Measurements from ENCODE around the gene PPIA.
"Not testable (repeated sequence)": the region's sequence is repeated elsewhere in the genome, so short reads cannot be mapped to it uniquely, and the experiment has no call there.

Gene PPIA

GRCh38 chr7:44843440-44843839 lies 47.0 kb downstream of the PPIA start:
- DNase-seq = not testable (repeated sequence)

DNA sequence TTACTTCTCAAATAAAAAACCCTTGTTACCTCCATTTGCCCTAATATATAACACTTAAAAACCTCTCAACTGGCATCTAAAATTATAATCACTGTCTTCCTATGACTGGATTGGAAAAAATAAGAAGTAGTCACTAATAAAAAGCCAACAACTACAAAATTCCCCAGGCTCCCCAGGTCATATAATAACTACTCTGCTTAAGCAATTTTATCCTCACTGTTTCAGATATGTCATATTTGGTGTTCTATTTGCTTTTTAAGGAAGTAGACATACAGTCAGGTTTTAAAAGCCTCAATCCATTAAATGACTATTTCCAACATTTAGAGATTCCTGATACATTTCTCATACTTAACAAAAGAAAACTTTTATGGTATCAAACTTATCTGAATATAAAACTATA lies 49.0 kb downstream of the PPIA start:
- DNase-seq = no peak

- DNase-seq = not testable (repeated sequence)
These were observed 49.9 kb downstream of the PPIA start for GRCh38 chr7:44846390-44846789.

GRCh38 chr7:44846816-44847508 lies 50.5 kb downstream of the PPIA start:
- no peak for DNase-seq

- DNase-seq = peak; percentile 92
These were observed 51.0 kb downstream of the PPIA start for GRCh38 chr7:44847509-44847919.

DNA sequence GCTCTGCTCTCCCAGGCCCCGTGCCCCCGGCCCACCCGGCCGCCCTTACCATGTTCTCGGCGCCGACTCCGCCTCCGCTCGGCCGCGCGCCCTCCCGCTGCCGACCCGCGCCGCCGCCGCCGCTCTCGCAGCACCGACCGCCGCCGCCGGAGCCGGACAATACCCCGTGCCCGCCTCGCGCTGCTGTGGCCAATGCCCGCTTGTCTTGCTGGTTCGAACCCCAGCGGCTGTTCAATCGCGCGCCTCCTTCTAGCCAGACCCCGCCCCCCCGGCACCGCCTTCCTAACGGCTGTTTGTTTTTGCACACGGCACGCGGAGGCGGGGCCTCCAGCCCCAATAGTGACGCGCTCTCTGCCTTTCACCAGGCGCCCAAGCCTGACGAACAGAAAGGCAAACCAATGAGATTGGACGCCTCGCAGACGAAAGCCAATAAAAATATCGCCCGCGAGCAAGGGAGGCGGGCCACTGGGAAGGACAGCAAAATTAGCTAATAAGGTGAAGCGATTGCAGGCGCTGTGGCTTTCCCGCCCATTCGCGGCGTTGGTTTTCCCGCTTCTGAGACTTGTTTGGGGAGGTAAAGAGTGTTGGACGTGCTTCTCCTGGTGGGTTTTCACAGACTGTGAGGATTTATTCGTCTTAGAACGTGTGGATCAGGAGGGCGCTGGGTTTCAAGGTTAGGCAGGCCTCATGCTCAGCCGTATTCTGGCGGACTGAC lies 51.6 kb downstream of the PPIA start, which contains the start of gene H2AZ2:
TSS of gene H2AZ2 (minus strand) at position 168 of the 715 bp plus-strand sequence. CDS start at position 52, 116 bp downstream.
- peak; percentile 100 for DNase-seq

GRCh38 chr7:44849259-44849884 lies 52.9 kb downstream of the PPIA start:
- peak; percentile 30 for DNase-seq

- DNase-seq = no peak
These were observed 53.5 kb downstream of the PPIA start for GRCh38 chr7:44849885-44850544.

DNA sequence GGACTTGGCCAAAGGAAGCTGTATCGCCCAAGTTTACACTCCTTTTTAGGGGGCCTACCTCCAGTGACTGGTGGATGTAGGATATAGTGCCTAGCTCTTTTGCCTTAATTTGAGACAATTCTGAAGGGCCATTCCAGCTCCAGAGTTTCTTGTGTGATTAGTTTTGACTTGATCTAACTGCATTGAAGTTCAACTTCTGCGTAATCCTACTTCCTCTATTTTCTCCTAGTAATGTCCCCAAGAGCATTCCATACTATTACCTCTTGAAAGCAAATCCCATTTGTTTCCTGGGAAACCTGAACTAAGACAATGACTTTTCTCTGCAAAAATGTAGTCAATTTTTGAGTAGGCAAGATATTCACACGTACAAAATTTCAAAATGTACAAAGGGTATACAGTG lies 56.1 kb downstream of the PPIA start:
- no peak for DNase-seq
